Kidney (tissue), 22 donors: ENCODE data around the gene ERLEC1. TPM values are rescaled to one million over a fixed set of nuclear protein-coding genes. Genes with fewer than 3 reads are reported as not detected.

Experiments used
- DNase-seq, 5 donors: peaks; one replicate each; pipeline ENCODE4 v3.0.0-alpha.2; 2013 to 2020
- FAIRE-seq: peaks from 2 replicates; lab custom pipeline; 2012; peaks lifted over from hg19 to GRCh38; lab: Jason Lieb, UNC
- H3K27ac ChIP-seq, 2 donors: one replicate each; pipeline ENCODE4 v1.7.0; 2013; ENCODE audit warnings: low read depth in 2 of 2, low read length in 2 of 2, inconsistent platforms in 1 of 2
- H3K27me3 ChIP-seq: one replicate; pipeline ENCODE4 v1.7.1; 2013; ENCODE audit warnings: low read length, inconsistent platforms; ENCODE audit not compliant: control insufficient read depth, insufficient read depth
- H3K36me3 ChIP-seq, 3 donors: one replicate each; pipeline versions ENCODE4 v1.7.0 to v1.7.1; 2013; ENCODE audit warnings: low read length in 3 of 3, control low read depth in 1 of 3, inconsistent platforms in 1 of 3; ENCODE audit not compliant: insufficient read depth in 3 of 3, control insufficient read depth in 2 of 3
- H3K4me1 ChIP-seq, 3 donors: one replicate each; pipeline versions ENCODE4 v1.7.0 to v1.7.1; 2013; ENCODE audit warnings: low read length in 3 of 3, inconsistent platforms in 1 of 3, low read depth in 1 of 3; ENCODE audit not compliant: control insufficient read depth in 2 of 3, insufficient read depth in 2 of 3
- H3K4me3 ChIP-seq, 3 donors: one replicate each; pipeline versions ENCODE4 v1.7.0 to v1.8.1; 2013; ENCODE audit warnings: low read length in 3 of 3, control low read depth in 1 of 3, inconsistent platforms in 1 of 3
- H3K9ac ChIP-seq, 3 donors: one replicate each; pipeline versions ENCODE4 v1.7.0 to v1.7.1; 2013; ENCODE audit warnings: low read length in 3 of 3, control low read depth in 1 of 3, inconsistent platforms in 1 of 3
- H3K9me3 ChIP-seq, 3 donors: one replicate each; pipeline versions ENCODE4 v1.7.0 to v1.7.1; 2013; ENCODE audit warnings: low read length in 3 of 3, control low read depth in 1 of 3, inconsistent platforms in 1 of 3; ENCODE audit not compliant: control insufficient read depth in 2 of 3, insufficient read depth in 1 of 3
- CTCF ChIP-seq: IDR thresholded peaks from 3 replicates; pipeline ENCODE4 v1.5.1; 2012; ENCODE audit warnings: mild to moderate bottlenecking, moderate library complexity, borderline replicate concordance; ENCODE audit not compliant: insufficient read depth; ENCODE audit errors: extremely low read depth
- intact Hi-C: fragments of 100-400 bp; cut with DNase I; formaldehyde crosslinking; loops from one replicate; pipeline ENCODE4 v1.11.1; 2022
- long read RNA-seq, 10 donors: library from polyadenylated mRNA in 1 of 10; unstranded in 1 of 10; transcript quantifications; one replicate each; pipeline ENCODE4 v2.0.0 and lab custom pipeline, GENCODE V29; 2021 to 2026
- polyA plus RNA-seq: library from polyadenylated mRNA; stranded (reverse); fragments of 350-450 nt; fragmentation: Illumina TruSeq; extraction: RNeasy Lipid Tissue Mini Kit (QIAGEN cat#74804); gene quantifications from one replicate; pipeline ENCODE4 v1.2.3, GENCODE V29; 2014; ENCODE audit warnings: low read depth, low replicate concordance; ENCODE audit not compliant: insufficient read depth
- total RNA-seq: library from RNA; stranded (reverse); fragmentation: NEBNext Ultra II Directional; extraction: Animal tissue kit (Norgen Biotek cat#: 25700); gene quantifications from one replicate; pipeline ENCODE4 v1.2.1, GENCODE V29; 2021
- donor health status: control.
- donor health status: control.
- donor health status: control.
- donor health status: control.
- donor health status: control.
- donor health status: DM: yes; HTN: yes; CAD: no.
- donor health status: Normal renal cell carcinoma (clear cell type).

ERLEC1 gene
- 43.7 TPM for total RNA-seq
- 39.9 TPM for polyA plus RNA-seq
- long read RNA-seq, donor 1, transcript ERLEC1-201 (14 exons, 2,433 nt), result major isoform, 10 of 24 reads
- long read RNA-seq, donor 1, transcript ERLEC1-202 (13 exons, 2,271 nt), result minor isoform, 5 of 24 reads
- long read RNA-seq, donor 1, partial matches to known transcripts, result 9 of 24 reads
- long read RNA-seq, donor 1, other reads (novel, unspliced or antisense), result 0 of 24 reads
- long read RNA-seq, donor 2, transcript ERLEC1-201 (14 exons, 2,433 nt), result major isoform, 8 of 15 reads
- long read RNA-seq, donor 2, partial matches to known transcripts, result 5 of 15 reads
- long read RNA-seq, donor 2, other reads (novel, unspliced or antisense), result 0 of 15 reads
- long read RNA-seq, donor 3, transcript ERLEC1-201 (14 exons, 2,433 nt), result major isoform, 12 of 30 reads
- long read RNA-seq, donor 3, partial matches to known transcripts, result 16 of 30 reads
- long read RNA-seq, donor 3, other reads (novel, unspliced or antisense), result 0 of 30 reads
- long read RNA-seq, donor 4, transcript ERLEC1-202 (13 exons, 2,271 nt), result minor isoform, 6 of 17 reads
- long read RNA-seq, donor 4, transcript ERLEC1-201 (14 exons, 2,433 nt), result major isoform, 11 of 17 reads
- long read RNA-seq, donor 4, partial matches to known transcripts, result 0 of 17 reads
- long read RNA-seq, donor 4, other reads (novel, unspliced or antisense), result 0 of 17 reads
- long read RNA-seq, donor 5, partial matches to known transcripts, result 0 of 1 reads
- long read RNA-seq, donor 5, other reads (novel, unspliced or antisense), result 0 of 1 reads
- long read RNA-seq, donor 6, transcript ERLEC1-201 (14 exons, 2,433 nt), result major isoform, 9 of 14 reads
- long read RNA-seq, donor 6, transcript ERLEC1-202 (13 exons, 2,271 nt), result minor isoform, 5 of 14 reads
- long read RNA-seq, donor 6, partial matches to known transcripts, result 0 of 14 reads
- long read RNA-seq, donor 6, other reads (novel, unspliced or antisense), result 0 of 14 reads
- long read RNA-seq, donor 7, transcript ERLEC1-201 (14 exons, 2,433 nt), result major isoform, 60 of 77 reads
- long read RNA-seq, donor 7, partial matches to known transcripts, result 6 of 77 reads
- long read RNA-seq, donor 7, other reads (novel, unspliced or antisense), result 8 of 77 reads
- long read RNA-seq, donor 8, transcript ERLEC1-201 (14 exons, 2,433 nt), result major isoform, 12 of 29 reads
- long read RNA-seq, donor 8, partial matches to known transcripts, result 14 of 29 reads
- long read RNA-seq, donor 8, other reads (novel, unspliced or antisense), result 0 of 29 reads
- long read RNA-seq, donor 9, transcript ERLEC1-202 (13 exons, 2,271 nt), result major isoform, 6 of 9 reads
- long read RNA-seq, donor 9, partial matches to known transcripts, result 0 of 9 reads
- long read RNA-seq, donor 9, other reads (novel, unspliced or antisense), result 0 of 9 reads
- long read RNA-seq, donor 10, partial matches to known transcripts, result 9 of 15 reads
- long read RNA-seq, donor 10, other reads (novel, unspliced or antisense), result 0 of 15 reads

GRCh38 chr2:53786705-53787613 lies at the start of gene ERLEC1, which contains the start of gene ASB3:
Gene ERLEC1, plus strand, starts transcription at chr2:53787044. Its CDS starts 167 bp downstream, at chr2:53787211.
Gene ASB3, minus strand, starts transcription at chr2:53786953. Its CDS starts 21,381 bp downstream, at chr2:53765572.
- H3K4me3 ChIP-seq, result peak within 1 kb of the TSS; percentile 94 to 98 (median 98)
- FAIRE-seq (no peak), DNase-seq (peak; percentile 96 to 98 (median 96))
- H3K9me3 ChIP-seq, result no peaks in the 10 kb centered on the region
- H3K27me3 ChIP-seq, result no peaks in the 10 kb centered on the region
- no peak for TF ChIP-seq CTCF
- H3K27ac ChIP-seq, result peak within 1 kb of the TSS; percentile 49 to 68
- intact Hi-C loops, result no loop called here
- peaks cover 0 to 22% (median 3%) of the 10 kb centered on the region in 3 donors for H3K4me1 ChIP-seq
- peak within 1 kb of the TSS; percentile 62 to 96 (median 78) for H3K9ac ChIP-seq
- H3K36me3 ChIP-seq, result no peaks in the 10 kb centered on the region

- DNase-seq, result no peak
- Histone ChIP-seq H3K9me3 (no peaks in the 10 kb centered on the region), H3K4me3 (no peak overlapping the region), H3K27ac (no peak overlapping the region), H3K9ac (no peak overlapping the region), H3K27me3 (no peaks in the 10 kb centered on the region), H3K36me3 (peaks cover 0 to 2% (median 0%) of the 10 kb centered on the region in 3 donors), H3K4me1 (no peaks in the 10 kb centered on the region)
- TF ChIP-seq CTCF, result no peak
- no peak for FAIRE-seq
- intact Hi-C loops, result no loop called here
These were observed 49.8 kb upstream of the ERLEC1 start for GRCh38 chr2:53737091-53737490.
